Right lobe of liver (tissue), 4 donors: ENCODE measurements around the gene DHRS3.

Experiments used
- POLR2A ChIP-seq: fragments of 450-650 bp; IDR thresholded peaks from one replicate; pipeline ENCODE4 v1.6.1; 2017; ENCODE audit warnings: antibody characterized with exemption, mild to moderate bottlenecking
- TF ChIP-seq, protein P1 (sequence below), 4 donors: fragments of 200-600 bp in 3 of 4; fragments of 450-650 bp in 1 of 4; IDR thresholded peaks; one replicate each; pipeline versions ENCODE4 v1.5.1 to v1.8.0; 2016 to 2022; ENCODE audit warnings: antibody characterized with exemption in 4 of 4, mild to moderate bottlenecking in 2 of 4
- donor health status: DM: no; HTN: no; CAD: no.
- donor health status: DM: no; HTN: no; CAD: no.
- donor health status: DM: no; HTN: yes; CAD: no.

DNA sequence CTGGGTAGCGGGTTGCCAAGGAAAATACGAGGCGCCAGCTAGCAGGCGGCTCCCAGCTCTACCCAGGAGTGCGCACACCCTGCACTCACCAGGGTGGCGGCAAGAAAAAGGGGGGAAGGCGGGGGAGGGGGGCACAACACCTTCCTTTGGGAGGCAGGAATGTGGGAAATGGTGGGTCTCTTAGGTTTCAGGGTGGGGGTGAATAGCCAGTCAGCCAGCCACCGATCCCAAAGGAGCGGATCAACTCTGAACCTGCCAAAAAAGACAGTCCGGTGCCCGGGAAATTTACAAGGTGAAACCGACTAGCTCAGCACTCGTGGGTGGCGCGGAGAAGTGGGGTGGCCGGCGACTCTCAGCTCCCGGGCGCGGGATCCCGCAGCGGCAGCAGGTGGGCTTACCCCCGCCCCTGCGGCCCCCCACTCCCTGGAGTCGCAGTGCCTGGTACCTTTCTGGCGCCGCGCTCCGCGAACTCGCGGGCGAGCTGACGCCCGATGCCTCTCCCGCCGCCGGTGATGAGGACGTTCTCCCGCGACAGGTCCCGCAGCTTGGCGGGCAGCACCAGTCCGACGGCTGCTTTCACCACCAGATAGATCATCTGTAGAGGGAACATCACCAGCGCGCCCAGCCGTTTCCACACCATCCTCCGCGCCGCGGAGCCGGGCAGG lies 1.2 kb downstream of the DHRS3 start:
- TF ChIP-seq POLR2A = no peak
- TF ChIP-seq, protein P1, sequence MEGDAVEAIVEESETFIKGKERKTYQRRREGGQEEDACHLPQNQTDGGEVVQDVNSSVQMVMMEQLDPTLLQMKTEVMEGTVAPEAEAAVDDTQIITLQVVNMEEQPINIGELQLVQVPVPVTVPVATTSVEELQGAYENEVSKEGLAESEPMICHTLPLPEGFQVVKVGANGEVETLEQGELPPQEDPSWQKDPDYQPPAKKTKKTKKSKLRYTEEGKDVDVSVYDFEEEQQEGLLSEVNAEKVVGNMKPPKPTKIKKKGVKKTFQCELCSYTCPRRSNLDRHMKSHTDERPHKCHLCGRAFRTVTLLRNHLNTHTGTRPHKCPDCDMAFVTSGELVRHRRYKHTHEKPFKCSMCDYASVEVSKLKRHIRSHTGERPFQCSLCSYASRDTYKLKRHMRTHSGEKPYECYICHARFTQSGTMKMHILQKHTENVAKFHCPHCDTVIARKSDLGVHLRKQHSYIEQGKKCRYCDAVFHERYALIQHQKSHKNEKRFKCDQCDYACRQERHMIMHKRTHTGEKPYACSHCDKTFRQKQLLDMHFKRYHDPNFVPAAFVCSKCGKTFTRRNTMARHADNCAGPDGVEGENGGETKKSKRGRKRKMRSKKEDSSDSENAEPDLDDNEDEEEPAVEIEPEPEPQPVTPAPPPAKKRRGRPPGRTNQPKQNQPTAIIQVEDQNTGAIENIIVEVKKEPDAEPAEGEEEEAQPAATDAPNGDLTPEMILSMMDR (IDR thresholded peaks at IDR 0.05) = no peak
